Measurements from ENCODE around the gene CHRM4.

GRCh38 chr11:46392421-46393230 lies 1.1 kb upstream of the CHRM4 start:
- TF ChIP-seq CTCF (conservative IDR thresholded peaks at IDR 0.05; ENCODE audit: low read length) (no peak), EZH2phosphoT487 (IDR thresholded peaks at IDR 0.05; ENCODE audit: borderline replicate concordance, low read depth, low read length) (no peak)
